HG03097 (cell line): ENCODE measurements around the gene ERFE.
"Not testable (repeated sequence)": the region's sequence is repeated elsewhere in the genome, so short reads cannot be mapped to it uniquely, and the experiment has no call there.

ENCODE experiments used
- ATAC-seq: cut with Tn5 transposase; IDR thresholded peaks from one replicate; pipeline ENCODE4 v1.9.1; 2021; ENCODE audit not compliant: unreplicated experiment, low FRiP score

The ERFE gene

GRCh38 chr2:238168196-238169047, 9.7 kb downstream of the ERFE start:
- no peak for ATAC-seq

- ATAC-seq, result no peak
These were observed 10.4 kb downstream of the ERFE start for GRCh38 chr2:238169048-238169707.

DNA sequence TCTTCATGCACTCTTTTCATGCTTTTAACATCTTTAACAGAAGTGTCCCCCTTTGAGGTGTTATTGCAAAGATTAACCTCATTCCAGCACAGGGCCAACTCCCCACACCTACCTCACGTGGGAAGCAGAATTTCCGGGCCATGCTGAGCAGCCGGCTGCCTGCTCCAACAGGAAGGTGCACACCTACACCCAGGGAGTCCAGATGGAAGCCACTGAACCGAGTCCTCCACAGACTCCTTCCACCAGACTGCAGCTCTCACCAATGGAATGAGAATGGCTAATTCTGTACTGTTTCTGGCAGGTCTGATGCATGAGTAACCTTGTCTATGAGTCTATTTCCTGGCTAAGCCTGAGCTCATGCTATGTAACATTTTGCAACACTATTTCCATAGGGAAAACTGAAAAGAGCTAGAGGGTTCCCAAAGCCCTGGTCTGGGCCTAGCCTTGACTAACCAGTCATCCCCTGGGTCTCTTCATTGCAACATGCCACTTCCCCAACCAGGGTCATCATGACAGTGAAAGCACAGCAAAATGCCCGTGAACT, 11.0 kb downstream of the ERFE start:
- ATAC-seq, result no peak

DNA sequence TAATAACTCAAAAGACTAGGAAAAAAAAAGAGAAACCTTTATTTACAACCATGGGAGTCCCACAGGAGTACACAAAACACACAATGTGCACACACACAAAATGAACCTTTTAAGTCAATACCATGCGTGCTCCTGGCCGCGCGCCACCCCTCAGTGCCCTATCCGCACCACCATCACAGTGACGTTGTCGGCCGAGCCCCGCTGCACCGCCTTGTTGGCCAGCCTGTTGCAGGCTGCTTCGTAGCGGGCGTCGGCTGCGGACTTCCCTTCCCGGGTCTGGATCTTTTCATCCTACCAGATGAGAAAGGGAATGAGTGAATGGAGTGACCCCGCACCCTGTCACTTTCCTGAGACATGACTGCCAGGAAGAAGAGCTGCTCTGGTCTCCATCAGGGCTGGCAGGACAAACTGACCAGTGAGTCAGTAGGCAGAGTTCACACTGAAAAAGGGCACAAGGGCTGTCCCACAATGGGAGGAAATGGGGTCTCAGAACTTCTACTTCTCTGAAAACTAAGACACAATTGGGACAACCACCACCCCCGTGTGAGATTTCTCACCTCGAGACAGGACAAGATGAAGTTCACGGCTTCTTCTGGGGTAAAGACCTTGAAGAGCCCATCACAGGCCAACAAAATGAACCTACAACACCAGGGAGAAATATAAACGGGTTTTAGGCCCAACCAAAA, 11.8 kb downstream of the ERFE start:
- ATAC-seq, result no peak

DNA sequence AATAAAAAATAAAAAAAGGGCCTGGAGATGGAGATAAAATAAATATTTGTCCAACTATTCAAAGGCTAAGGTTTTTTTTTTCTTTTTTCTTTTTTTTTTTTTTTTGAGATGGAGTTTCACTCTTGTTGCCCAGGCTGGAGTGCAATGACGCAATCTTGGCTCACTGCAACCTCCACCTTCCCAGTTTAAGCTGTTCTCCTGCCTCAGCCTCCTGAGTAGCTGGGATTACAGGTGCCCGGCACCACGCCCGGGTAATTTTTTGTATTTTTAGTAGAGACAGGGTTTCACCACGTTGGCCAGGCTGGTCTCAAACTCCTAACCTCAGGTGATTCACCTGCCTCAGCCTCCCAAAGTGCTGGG, 12.3 kb downstream of the ERFE start:
- not testable (repeated sequence) for ATAC-seq

GRCh38 chr2:238171575-238172187, 12.9 kb downstream of the ERFE start:
- ATAC-seq, result no peak

DNA sequence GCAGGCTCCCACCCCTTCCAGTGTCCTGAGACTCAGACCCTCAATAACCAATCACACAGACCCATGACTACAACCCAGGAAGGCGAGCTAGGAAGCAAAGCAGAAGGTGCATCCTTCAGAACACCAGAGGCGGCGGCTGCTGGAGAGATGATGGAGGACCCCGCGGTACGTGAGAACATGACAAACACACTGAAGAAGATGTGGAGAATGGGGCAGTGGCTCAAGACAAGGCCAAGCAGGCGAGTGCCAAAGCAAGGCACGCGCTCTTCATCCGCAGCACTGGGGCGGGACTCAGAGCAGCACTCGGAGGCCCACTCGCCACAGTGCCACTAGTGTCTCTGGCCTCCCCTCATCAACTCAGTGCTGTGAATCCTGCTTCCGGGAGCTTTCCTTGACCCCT, 13.7 kb downstream of the ERFE start:
- no peak for ATAC-seq

DNA sequence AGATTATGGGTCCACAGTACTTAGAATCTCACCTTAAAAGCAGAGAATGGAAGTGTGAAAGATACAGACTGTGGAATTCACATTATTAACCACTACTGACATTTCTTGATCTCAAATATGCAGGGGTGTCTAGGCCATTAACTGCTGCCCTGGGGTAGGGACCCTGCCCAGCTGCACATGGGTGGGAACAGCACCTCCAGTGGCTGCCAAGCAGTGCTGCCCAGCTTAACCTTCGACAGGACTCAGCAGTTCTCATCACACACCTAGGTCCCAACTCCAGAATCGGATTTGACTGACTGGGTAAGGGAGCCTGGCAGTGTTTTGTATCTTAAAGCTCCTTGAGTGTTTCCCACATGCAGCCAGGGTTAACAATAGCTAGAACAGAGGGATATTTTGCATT, 14.9 kb downstream of the ERFE start:
- ATAC-seq, result no peak

DNA sequence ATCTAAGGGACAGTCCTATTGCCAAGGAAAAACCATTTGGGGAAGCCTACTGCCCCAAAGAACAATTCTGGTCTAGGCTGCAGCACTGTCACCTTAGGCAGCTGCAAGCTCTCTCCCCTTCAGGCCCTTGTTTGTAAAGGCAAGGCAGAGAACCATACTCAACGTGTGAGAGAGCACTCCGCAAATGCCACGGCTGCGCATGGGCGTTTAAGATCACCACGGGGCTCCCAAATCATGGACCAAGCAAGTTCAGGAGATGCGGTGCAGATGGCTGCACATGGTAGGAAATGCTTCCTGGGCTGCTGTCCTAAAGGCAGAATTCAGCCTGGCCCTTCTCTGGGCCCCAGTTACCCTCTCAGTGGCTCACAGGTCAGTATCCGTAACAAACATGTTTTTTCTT, 15.5 kb downstream of the ERFE start:
- no peak for ATAC-seq

GRCh38 chr2:238174701-238175100, 15.9 kb downstream of the ERFE start:
- no peak for ATAC-seq

GRCh38 chr2:238176613-238177012, 17.8 kb downstream of the ERFE start:
- ATAC-seq, result no peak

DNA sequence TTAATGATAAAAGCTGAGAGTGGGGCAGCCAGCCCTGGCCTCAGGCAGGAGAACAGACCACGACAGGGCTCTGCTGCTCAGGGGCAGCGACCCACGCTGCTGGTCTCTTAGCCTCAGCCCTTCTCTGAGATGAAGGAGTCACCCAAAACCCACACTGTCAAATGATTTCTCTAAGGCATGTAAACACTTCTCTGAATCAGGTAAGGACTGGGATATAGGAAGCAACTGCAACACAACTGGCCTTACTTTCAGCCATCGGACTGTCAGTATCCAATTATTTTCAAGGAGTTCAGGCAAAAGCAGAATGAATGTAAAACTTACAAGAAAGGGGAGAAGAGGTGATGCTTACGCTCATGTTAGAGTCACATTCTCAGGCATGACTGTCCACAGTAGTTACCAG, 21.8 kb downstream of the ERFE start:
- ATAC-seq, result no peak

- ATAC-seq, result no peak
These were observed 23.6 kb downstream of the ERFE start for GRCh38 chr2:238182362-238182761.

DNA sequence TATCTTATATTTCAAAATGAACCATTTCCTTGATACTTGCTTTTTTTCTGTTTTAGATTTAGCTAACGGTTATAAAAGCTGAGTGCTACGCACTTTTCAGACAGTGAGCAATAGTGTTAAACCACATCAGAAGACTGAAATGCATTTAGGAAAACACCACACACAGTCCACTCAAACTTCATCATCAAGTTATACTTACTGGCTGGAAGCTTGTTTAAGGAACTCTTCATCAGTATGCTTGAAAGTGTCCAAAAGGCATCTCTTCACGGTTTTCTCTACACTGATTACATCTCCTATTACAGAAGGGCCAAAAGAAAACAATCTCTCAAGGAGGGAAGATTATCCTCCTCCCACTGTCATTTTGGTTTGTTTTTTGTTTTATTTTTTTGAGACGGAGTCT, 25.1 kb downstream of the ERFE start:
- ATAC-seq, result no peak

DNA sequence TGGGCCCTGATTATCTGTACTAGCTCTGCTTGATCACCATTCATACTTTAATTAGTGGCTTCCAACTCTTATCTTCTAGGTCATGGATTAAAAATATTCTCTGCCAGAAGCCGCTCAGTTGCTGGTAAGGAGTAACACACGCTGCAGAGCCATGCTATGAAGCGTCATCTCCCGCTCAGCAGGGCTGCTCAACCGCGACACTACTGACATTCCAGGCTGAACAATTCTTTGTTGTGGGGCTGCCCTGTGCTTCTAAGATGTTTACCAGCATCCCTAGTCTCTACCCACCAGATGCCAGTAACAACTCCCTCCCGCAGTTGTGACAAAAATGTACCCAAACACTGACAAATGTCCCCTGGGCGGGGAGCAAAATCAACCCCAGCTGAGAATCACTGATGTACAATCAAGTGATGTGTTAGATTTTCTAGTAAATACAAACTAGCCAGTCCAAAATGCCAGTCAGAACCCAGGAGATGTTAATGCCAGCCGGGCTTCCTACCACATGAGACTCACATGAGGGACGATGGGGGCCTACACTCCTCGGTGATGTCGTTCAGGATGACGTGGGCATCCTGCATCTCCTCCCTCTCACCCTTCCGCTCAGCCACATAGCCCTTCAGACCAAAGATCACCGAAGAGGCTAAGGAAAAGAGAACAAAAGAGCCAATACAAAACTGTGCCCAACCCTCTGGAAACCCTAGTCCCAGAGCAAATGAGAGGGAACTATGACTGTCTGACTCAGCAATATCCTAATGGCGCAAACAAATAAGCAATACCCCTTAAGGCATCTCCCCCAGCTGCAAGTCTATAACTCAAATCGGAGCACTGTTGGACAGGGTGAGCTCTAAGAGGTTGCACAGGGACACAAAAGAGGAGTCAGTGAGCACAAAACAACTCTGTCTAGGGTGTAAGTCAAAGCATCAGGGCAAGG, 29.1 kb downstream of the ERFE start:
- ATAC-seq, result no peak

- ATAC-seq, result no peak
These were observed 31.7 kb downstream of the ERFE start for GRCh38 chr2:238190445-238190844.

DNA sequence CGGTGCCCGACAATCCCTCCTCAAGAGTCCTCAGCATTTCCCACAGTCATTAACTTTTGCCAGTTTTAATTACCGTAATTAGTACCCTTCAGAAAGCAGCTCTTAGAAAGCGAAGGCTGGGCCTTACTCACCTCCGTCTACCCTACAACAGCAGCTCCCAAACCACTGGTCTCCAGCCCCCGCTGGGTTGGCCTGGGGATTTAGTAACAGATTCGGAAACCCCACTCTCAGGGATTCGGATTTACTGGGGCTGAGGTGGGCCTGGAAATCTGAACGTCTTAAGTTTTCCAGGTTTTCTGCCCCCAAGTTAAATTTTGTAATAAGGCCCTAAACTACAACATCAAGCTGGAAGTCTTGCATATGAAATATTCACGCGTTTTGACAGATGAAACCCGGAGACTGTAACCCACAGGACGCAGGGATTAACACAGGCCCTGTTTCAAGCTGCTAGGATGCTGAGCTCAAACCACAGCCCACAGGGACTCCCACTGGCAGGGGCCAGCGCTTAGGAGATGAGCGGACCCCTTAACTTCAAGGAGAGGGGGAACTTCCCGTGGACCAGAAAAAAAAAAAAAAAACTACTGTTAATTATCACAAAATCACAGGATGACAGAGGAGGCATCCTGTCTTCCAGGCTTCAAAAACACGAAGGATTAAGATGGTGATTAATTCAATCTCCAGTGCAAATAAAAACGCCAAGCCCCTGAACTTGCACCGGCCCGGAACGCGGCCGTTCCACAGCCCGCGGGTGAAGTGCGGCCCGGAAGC, 43.7 kb downstream of the ERFE start:
- ATAC-seq, result no peak

DNA sequence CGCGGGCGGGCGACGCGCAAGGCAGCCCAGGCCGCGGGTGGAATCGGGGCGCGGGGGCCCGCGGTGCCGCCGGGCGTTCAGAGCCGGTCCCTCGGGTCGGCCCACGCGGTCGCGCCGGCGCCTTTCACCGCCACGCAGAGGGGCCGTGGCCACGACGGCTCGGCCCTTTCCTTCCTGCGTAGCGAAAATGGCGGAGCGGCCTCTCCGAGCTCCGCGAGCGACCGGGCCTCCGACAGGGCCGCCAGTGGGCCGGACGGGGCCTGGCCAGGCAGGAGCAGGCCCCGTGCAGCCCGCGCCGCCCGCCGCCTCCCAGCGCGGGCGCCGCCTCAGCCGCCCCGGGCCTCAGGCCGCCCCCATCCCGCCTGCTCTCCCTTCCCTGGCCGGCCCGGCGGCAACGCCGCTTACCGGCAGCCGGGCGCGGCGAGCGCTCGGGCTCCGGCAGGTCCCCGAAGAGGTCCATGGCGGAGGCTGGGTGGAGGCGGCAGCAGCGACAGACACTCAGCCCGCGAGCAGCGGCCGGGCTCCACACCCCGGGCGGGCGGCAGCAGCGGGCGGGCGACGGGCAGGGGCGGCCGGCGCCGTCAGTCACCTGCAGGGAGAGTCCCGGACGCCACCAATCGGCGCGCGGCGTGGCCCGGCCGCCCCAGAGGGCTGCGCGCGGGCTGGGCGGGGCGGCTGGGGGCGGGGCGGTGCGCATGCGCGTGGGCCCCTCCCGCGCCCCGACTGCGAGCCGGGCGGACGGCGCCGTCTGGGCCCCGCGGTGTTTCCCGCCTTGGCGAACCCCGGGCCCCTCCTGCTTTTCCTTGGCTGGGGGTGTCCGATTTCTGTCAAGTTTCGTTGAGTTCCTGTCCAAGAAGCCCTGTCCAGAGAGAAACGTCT, 44.6 kb downstream of the ERFE start, which contains the start of gene ILKAP:
ILKAP (minus strand) TSS at position 602 of the 879 bp plus-strand sequence; CDS start at position 460, 142 bp downstream.
- ATAC-seq, result peak; percentile 92
